ENCODE measurements around the gene SKAP1. TPM values are rescaled to one million over a fixed set of nuclear protein-coding genes. Genes with fewer than 3 reads are reported as not detected.

Gene SKAP1
- total RNA-seq, 1 donor from 2014 or later = not detected

GRCh38 chr17:48173191-48173984 lies 256.6 kb downstream of the SKAP1 start:
- DNase-seq (ENCODE audit: low spot score) = no peak
- intact Hi-C loops (cut with DNase I) = no loop called here

- no peak for DNase-seq (ENCODE audit: low spot score)
- intact Hi-C loops (cut with DNase I) = no loop called here
Observed at GRCh38 chr17:48169926-48170325, 260.1 kb downstream of the SKAP1 start.

- no peak for DNase-seq (ENCODE audit: low spot score)
- intact Hi-C loops (cut with DNase I) = no loop called here
Observed at GRCh38 chr17:48163809-48164208, 266.2 kb downstream of the SKAP1 start.

GRCh38 chr17:48162946-48163506 lies 267.0 kb downstream of the SKAP1 start:
- no peak for DNase-seq (ENCODE audit: low spot score)
- intact Hi-C loops (cut with DNase I) = no loop called here

- no peak for DNase-seq (ENCODE audit: low spot score)
- intact Hi-C loops (cut with DNase I) = no loop called here
Observed at GRCh38 chr17:48162306-48162934, 267.6 kb downstream of the SKAP1 start.

- intact Hi-C loops (cut with DNase I) = no loop called here
- no peak for DNase-seq (ENCODE audit: low spot score)
Observed at GRCh38 chr17:48161127-48161905, 268.7 kb downstream of the SKAP1 start.

GRCh38 chr17:48160177-48161081 lies 269.6 kb downstream of the SKAP1 start:
- DNase-seq (ENCODE audit: low spot score) = no peak
- intact Hi-C loops (cut with DNase I) = no loop called here

- intact Hi-C loops (cut with DNase I) = no loop called here
- DNase-seq (ENCODE audit: low spot score) = no peak
Observed at GRCh38 chr17:48159232-48159631, 270.8 kb downstream of the SKAP1 start.

- no peak for DNase-seq (ENCODE audit: low spot score)
- intact Hi-C loops (cut with DNase I) = no loop called here
Observed at GRCh38 chr17:48155889-48156611, 274.0 kb downstream of the SKAP1 start.

- intact Hi-C loops (cut with DNase I) = loop anchor here (5.0 kb wide), 1 partner anchor 463 kb away; the partner anchor contains the start of gene HOXB8
- DNase-seq (ENCODE audit: low spot score) = no peak
Observed at GRCh38 chr17:48153691-48154358, 276.2 kb downstream of the SKAP1 start.

GRCh38 chr17:48152289-48152688 lies 277.7 kb downstream of the SKAP1 start:
- intact Hi-C loops (cut with DNase I) = loop anchor here (5.0 kb wide), 1 partner anchor 465 kb away; the partner anchor contains the start of gene HOXB8
- no peak for DNase-seq (ENCODE audit: low spot score)

- intact Hi-C loops (cut with DNase I) = loop anchor here (5.0 kb wide), 1 partner anchor 466 kb away; the partner anchor contains the start of gene HOXB8
- DNase-seq (ENCODE audit: low spot score) = no peak
Observed at GRCh38 chr17:48151220-48151619, 278.8 kb downstream of the SKAP1 start.

- DNase-seq (ENCODE audit: low spot score) = no peak
- intact Hi-C loops (cut with DNase I) = loop anchor here (5.0 kb wide), 1 partner anchor 467 kb away; the partner anchor contains the start of gene HOXB8
Observed at GRCh38 chr17:48150597-48151001, 279.4 kb downstream of the SKAP1 start.

- intact Hi-C loops (cut with DNase I) = loop anchor here (5.0 kb wide), 1 partner anchor 467 kb away; the partner anchor contains the start of gene HOXB8
- DNase-seq (ENCODE audit: low spot score) = no peak
Observed at GRCh38 chr17:48149787-48150463, 280.1 kb downstream of the SKAP1 start.

GRCh38 chr17:48148854-48149786 lies 280.9 kb downstream of the SKAP1 start:
- no peak for DNase-seq (ENCODE audit: low spot score)
- intact Hi-C loops (cut with DNase I) = no loop called here
